T-cell (primary cell): ENCODE results near the gene CPZ. TPM values are rescaled to one million over a fixed set of nuclear protein-coding genes. Genes with fewer than 3 reads are reported as not detected.
"Not testable (repeated sequence)": the region's sequence is repeated elsewhere in the genome, so short reads cannot be mapped to it uniquely, and the experiment has no call there.

Experiments used
- ATAC-seq, 4 experiments: fragments of 200-7000 bp in 3 of 4; fragments of 150-1000 bp in 1 of 4; cut with Tn5 transposase; replicated peaks in 1 of 4; 1 replicate in 3 of 4; 2 replicates in 1 of 4; pipeline ENCODE4 v1.10.0; 2021; ENCODE audit warnings: moderate library complexity in 3 of 4, mild to moderate bottlenecking in 2 of 4, moderate number of reproducible peaks in 1 of 4
- CTCF ChIA-PET, 2 donors: fragments of 300-600 bp; sonication (Branson Sonifier 250); formaldehyde crosslinking; loops; one replicate each; lab custom pipeline; 2022; ENCODE audit warnings: antibody characterized with exemption in 2 of 2; lab: Charles Lee
- POLR2A ChIA-PET, 2 donors: fragments of 300-600 bp; sonication (Branson Sonifier 250); formaldehyde crosslinking; loops; one replicate each; lab custom pipeline; 2022; ENCODE audit warnings: antibody characterized with exemption in 2 of 2; lab: Charles Lee
- DNase-seq, 35 experiments: peaks; one replicate each; pipeline versions ENCODE4 v3.0.0 to v3.0.0-alpha.2; 2013 to 2023
- H3K27ac ChIP-seq: one replicate; pipeline ENCODE4 v1.5.1; 2013; ENCODE audit warnings: low read length
- H3K27me3 ChIP-seq, 2 experiments: replicated peaks in 1 of 2; 1 replicate in 1 of 2; 2 replicates in 1 of 2; pipeline versions ENCODE4 v1.6.1 to v1.7.0; 2013; ENCODE audit warnings: low read length in 1 of 2, mixed read lengths in 1 of 2; ENCODE audit not compliant: control insufficient read depth in 2 of 2, insufficient read depth in 2 of 2; ENCODE audit errors: extremely low read depth in 1 of 2
- H3K36me3 ChIP-seq, 2 donors: 1 replicate in 1 of 2; 2 replicates in 1 of 2; pipeline versions ENCODE4 v1.6.1 to v1.7.0; 2013; ENCODE audit warnings: low read length in 1 of 2; ENCODE audit not compliant: control insufficient read depth in 2 of 2, insufficient read depth in 1 of 2; ENCODE audit errors: extremely low read depth in 1 of 2
- H3K4me1 ChIP-seq, 2 experiments: 1 replicate in 1 of 2; 2 replicates in 1 of 2; pipeline versions ENCODE4 v1.6.1 to v1.7.0; 2013; ENCODE audit warnings: low read length in 2 of 2, mixed read lengths in 1 of 2; ENCODE audit not compliant: insufficient read depth in 2 of 2, control insufficient read depth in 1 of 2; ENCODE audit errors: extremely low read depth in 1 of 2
- H3K4me3 ChIP-seq, 2 donors: 1 replicate in 1 of 2; 2 replicates in 1 of 2; pipeline versions ENCODE4 v1.5.1 to v1.7.0; 2013; ENCODE audit warnings: mild to moderate bottlenecking in 2 of 2, low read length in 1 of 2, moderate library complexity in 1 of 2; ENCODE audit not compliant: control insufficient read depth in 1 of 2; ENCODE audit errors: extremely low read depth in 1 of 2
- H3K9me3 ChIP-seq: 2 replicates; pipeline ENCODE4 v1.7.0; 2013
- H3K27ac Mint-ChIP-seq, 2 donors: one replicate each; pipeline ENCODE4 v1.8.0; 2020 to 2021; ENCODE audit warnings: mild to moderate bottlenecking in 2 of 2, mixed read lengths in 2 of 2
- H3K27me3 Mint-ChIP-seq, 2 donors: one replicate each; pipeline ENCODE4 v1.8.0; 2021 to 2022; ENCODE audit warnings: mixed read lengths in 2 of 2
- H3K36me3 Mint-ChIP-seq: one replicate; pipeline ENCODE4 v1.8.0; 2021; ENCODE audit warnings: mixed read lengths
- H3K4me1 Mint-ChIP-seq, 3 donors: one replicate each; pipeline ENCODE4 v1.8.0; 2020 to 2022; ENCODE audit warnings: mixed read lengths in 3 of 3, mild to moderate bottlenecking in 1 of 3
- H3K4me3 Mint-ChIP-seq, 3 donors: one replicate each; pipeline ENCODE4 v1.8.0; 2020 to 2022; ENCODE audit warnings: mild to moderate bottlenecking in 3 of 3, mixed read lengths in 3 of 3, moderate library complexity in 3 of 3
- H3K9me3 Mint-ChIP-seq, 3 donors: one replicate each; pipeline ENCODE4 v1.8.0; 2020 to 2022; ENCODE audit warnings: mixed read lengths in 3 of 3
- WGBS: methylation state at CpG from one replicate; pipeline ENCODE4 v1.1.5; 2013; ENCODE audit warnings: missing lambda C conversion rate; ENCODE audit not compliant: insufficient coverage; 5-methylcytosine and 5-hydroxymethylcytosine counted together
- total RNA-seq, 35 experiments: library from RNA in 6 of 35; stranded (reverse) in 6 of 35; fragments of 120-200 nt in 1 of 35; gene quantifications; one replicate each; pipeline versions ENCODE4 v1.2.1 to v1.2.4 and lab custom pipeline; 2013 to 2026

Gene CPZ
- total RNA-seq, 5 donors from 2014 or later (not counting 1 experiment from before 2014, with no cell fraction given), result 0.18 to 0.32 TPM; not detected in 3

GRCh38 chr4:8624601-8625272 is 32.2 kb downstream of the CPZ start:
- H3K4me3 Mint-ChIP-seq, DNase-seq, H3K9me3 Mint-ChIP-seq, H3K36me3 Mint-ChIP-seq, H3K4me1 Mint-ChIP-seq, H3K27ac ChIP-seq, POLR2A ChIA-PET, H3K4me1 ChIP-seq, CTCF ChIA-PET, H3K36me3 ChIP-seq, H3K27ac Mint-ChIP-seq, H3K27me3 Mint-ChIP-seq, H3K4me3 ChIP-seq, H3K27me3 ChIP-seq, ATAC-seq, H3K9me3 ChIP-seq: not testable (repeated sequence)
- no CpG with 5 or more reads among the region's 29 CpGs for WGBS

- H3K4me1 Mint-ChIP-seq, H3K4me1 ChIP-seq, H3K4me3 ChIP-seq, H3K27me3 ChIP-seq, H3K36me3 Mint-ChIP-seq, H3K27me3 Mint-ChIP-seq, H3K27ac Mint-ChIP-seq, H3K9me3 Mint-ChIP-seq, CTCF ChIA-PET, DNase-seq, H3K4me3 Mint-ChIP-seq, POLR2A ChIA-PET, H3K9me3 ChIP-seq, H3K27ac ChIP-seq, H3K36me3 ChIP-seq: not testable (repeated sequence)
- ATAC-seq, result peak in 1 of 4 experiments; percentile 10
- WGBS, result no CpG with 5 or more reads among the region's 29 CpGs
Measured at GRCh38 chr4:8630240-8630905, 37.8 kb downstream of the CPZ start.

GRCh38 chr4:8631896-8632295 is 39.3 kb downstream of the CPZ start:
- H3K4me3 Mint-ChIP-seq, H3K27ac Mint-ChIP-seq, H3K4me3 ChIP-seq, ATAC-seq, H3K27me3 ChIP-seq, H3K9me3 ChIP-seq, CTCF ChIA-PET, H3K27ac ChIP-seq, H3K27me3 Mint-ChIP-seq, DNase-seq, H3K36me3 ChIP-seq, H3K36me3 Mint-ChIP-seq, POLR2A ChIA-PET, H3K4me1 Mint-ChIP-seq, H3K9me3 Mint-ChIP-seq, H3K4me1 ChIP-seq: not testable (repeated sequence)
- no CpG with 5 or more reads among the region's 6 CpGs for WGBS

GRCh38 chr4:8634773-8635172 is 42.2 kb downstream of the CPZ start:
- H3K36me3 Mint-ChIP-seq, H3K4me3 Mint-ChIP-seq, H3K27me3 Mint-ChIP-seq, H3K27me3 ChIP-seq, H3K27ac Mint-ChIP-seq, H3K9me3 Mint-ChIP-seq, H3K36me3 ChIP-seq, H3K4me1 Mint-ChIP-seq, POLR2A ChIA-PET, DNase-seq, H3K27ac ChIP-seq, CTCF ChIA-PET, H3K4me1 ChIP-seq, H3K9me3 ChIP-seq, H3K4me3 ChIP-seq, ATAC-seq: not testable (repeated sequence)
- no CpG with 5 or more reads among the region's 11 CpGs for WGBS

- H3K36me3 ChIP-seq, H3K27me3 ChIP-seq, POLR2A ChIA-PET, H3K9me3 Mint-ChIP-seq, CTCF ChIA-PET, H3K27me3 Mint-ChIP-seq, H3K4me3 ChIP-seq, H3K4me1 Mint-ChIP-seq, H3K27ac Mint-ChIP-seq, ATAC-seq, H3K4me3 Mint-ChIP-seq, H3K4me1 ChIP-seq, H3K27ac ChIP-seq, DNase-seq, H3K9me3 ChIP-seq, H3K36me3 Mint-ChIP-seq: not testable (repeated sequence)
- WGBS, result no CpG with 5 or more reads among the region's 29 CpGs
Measured at GRCh38 chr4:8635897-8636554, 43.5 kb downstream of the CPZ start.

- no peak overlapping the region for H3K27ac Mint-ChIP-seq
- ATAC-seq (no peak), DNase-seq (no peak)
- no peaks in the 10 kb centered on the region for H3K4me1 ChIP-seq
- H3K27me3 ChIP-seq, result peaks cover 0 to 6% of the 10 kb centered on the region in 2 experiments
- no peak overlapping the region for H3K27ac ChIP-seq
- H3K9me3 Mint-ChIP-seq, result no peaks in the 10 kb centered on the region
- no peaks in the 10 kb centered on the region for H3K36me3 ChIP-seq
- ChIA-PET CTCF (no interaction called here), POLR2A (interaction anchor here in 1 of 2 donors (0.5 kb wide), 1 partner anchor 254 kb away, joined by 4 read pairs; no protein-coding TSS in a partner anchor)
- 100% methylated on average over 1 of the region's 2 CpGs for WGBS
- no peaks in the 10 kb centered on the region for H3K36me3 Mint-ChIP-seq
- H3K4me1 Mint-ChIP-seq, result no peaks in the 10 kb centered on the region
- H3K4me3 ChIP-seq, result no peak overlapping the region
- no peak overlapping the region for H3K4me3 Mint-ChIP-seq
- peaks cover 0 to 4% of the 10 kb centered on the region in 2 donors for H3K27me3 Mint-ChIP-seq
- no peaks in the 10 kb centered on the region for H3K9me3 ChIP-seq
Measured at GRCh38 chr4:8637456-8637984, 45.0 kb downstream of the CPZ start.
